Measurements from ENCODE around the gene LMAN2. TPM values are rescaled to one million over a fixed set of nuclear protein-coding genes. Genes with fewer than 3 reads are reported as not detected.
A peak's percentile ranks its signal among the peaks of the same experiment; 100 is the strongest.

LMAN2 gene
- total RNA-seq, 1 experiment from 2014 or later, result 128 TPM

DNA sequence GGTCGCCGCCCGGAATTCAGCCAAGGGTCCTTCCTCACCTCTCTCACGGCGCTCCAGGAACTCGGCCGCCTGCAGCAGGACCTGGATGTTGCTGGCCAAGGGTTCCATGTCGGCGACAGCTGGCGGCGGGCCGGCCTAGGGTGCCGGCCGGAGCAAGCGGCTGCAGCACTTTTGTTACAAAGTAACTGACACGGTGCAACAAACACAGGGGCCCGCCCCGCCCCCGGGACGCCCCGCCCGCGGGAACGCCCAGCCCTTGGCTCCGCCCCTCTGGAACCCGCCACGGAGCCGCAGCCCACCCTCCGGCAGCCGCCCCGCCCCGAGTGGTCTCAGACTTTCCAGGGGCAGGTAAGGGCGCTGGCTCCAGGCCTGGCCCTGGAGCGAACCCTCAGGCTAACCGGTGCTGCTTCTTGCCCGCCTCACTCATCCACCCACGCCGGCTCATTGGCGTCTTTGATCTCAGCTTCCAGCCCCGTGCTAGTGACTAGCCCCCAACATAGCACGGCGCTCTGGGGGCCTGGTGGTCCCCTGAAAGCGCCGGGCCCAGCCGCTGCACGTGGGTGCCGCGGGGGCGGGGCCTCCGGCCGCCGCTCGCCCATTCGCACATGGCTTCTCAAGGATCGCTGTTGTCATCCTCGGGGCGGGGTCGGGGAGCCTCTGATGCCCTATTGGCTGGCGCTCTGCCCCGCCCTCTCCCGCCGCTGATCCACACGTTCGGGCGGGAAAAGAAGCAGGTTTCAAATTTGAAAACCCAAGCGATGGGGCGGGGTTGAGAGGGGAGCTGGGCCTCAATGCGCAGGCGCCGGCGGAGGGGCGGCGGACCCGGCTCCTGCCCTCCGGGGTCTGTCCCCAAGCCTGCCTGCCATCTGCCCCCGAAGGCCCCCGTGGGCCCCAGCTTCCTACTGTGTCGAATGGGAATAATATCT is 39.5 kb downstream of the LMAN2 start, which contains the start of gene MXD3 (continued):
- TF ChIP-seq ZBTB33 (IDR thresholded peaks at IDR 0.05; ENCODE audit: extremely low read depth, insufficient replicate concordance, low read length), result no peak

DNA sequence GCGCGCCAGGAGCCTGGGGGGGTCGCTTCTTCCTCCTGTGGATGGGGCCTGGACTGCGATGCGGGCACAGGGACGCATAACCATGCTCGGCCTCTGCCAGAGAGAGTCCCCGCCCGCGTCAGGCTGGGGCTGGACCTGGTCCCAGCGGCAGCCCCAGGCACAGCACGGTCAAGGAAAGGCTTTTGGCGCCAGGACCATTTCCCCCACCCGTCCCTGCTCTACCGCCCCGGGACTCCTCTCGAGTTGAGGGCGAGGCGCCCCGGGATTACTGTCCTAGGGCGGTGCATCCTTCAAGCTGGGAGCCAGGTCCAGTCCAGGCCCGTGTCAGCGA is 40.1 kb downstream of the LMAN2 start:
- Histone ChIP-seq H3K27me3 (ENCODE audit: insufficient read depth, low read length) (no peaks in the 10 kb centered on the region), H3K27ac (ENCODE audit: low read depth, low read length) (peak overlapping the region; percentile 82), H3K9me2 (ENCODE audit: insufficient read depth) (no peaks in the 10 kb centered on the region), H3K36me3 (ENCODE audit: control insufficient read depth in 1 of 2, insufficient read depth in 2 of 2, low read length in 2 of 2) (0 out of 4 replicates have a peak, but pooled peaks cover 0 to 5% of the 10 kb centered on the region in 2 experiments), H3K79me2 (ENCODE audit: insufficient read depth, low read length) (no peaks in the 10 kb centered on the region; the same call in 1 of the 2 replicates), H3K9ac (ENCODE audit: low read length) (peak overlapping the region; percentile 87), H3K4me1 (ENCODE audit: control insufficient read depth in 1 of 2, insufficient read depth in 2 of 2, low read length in 2 of 2) (peaks cover 18 to 45% of the 10 kb centered on the region in 2 experiments), H3K9me3 (ENCODE audit: control insufficient read depth in 1 of 2, insufficient read depth in 1 of 2, low read depth in 1 of 2, low read length in 2 of 2) (no peaks in the 10 kb centered on the region), H2AFZ (ENCODE audit: low read depth, low read length, poor library complexity, severe bottlenecking) (no peak overlapping the region), H3K4me2 (ENCODE audit: low read length) (peak overlapping the region; percentile 79), H4K20me1 (ENCODE audit: insufficient read depth) (no peaks in the 10 kb centered on the region), H3K4me3 (replicated peaks in 1 of 2; ENCODE audit: low read depth in 1 of 2, low read length in 2 of 2) (peak overlapping the region; percentile 82 to 87)
- RAD21 ChIA-PET (ENCODE audit: low non-redundant PET in 1 of 2, low total read pairs in 2 of 2, uncharacterized antibody in 2 of 2, unreplicated experiment in 2 of 2), result no interaction called here
- TF ChIP-seq, protein P1, sequence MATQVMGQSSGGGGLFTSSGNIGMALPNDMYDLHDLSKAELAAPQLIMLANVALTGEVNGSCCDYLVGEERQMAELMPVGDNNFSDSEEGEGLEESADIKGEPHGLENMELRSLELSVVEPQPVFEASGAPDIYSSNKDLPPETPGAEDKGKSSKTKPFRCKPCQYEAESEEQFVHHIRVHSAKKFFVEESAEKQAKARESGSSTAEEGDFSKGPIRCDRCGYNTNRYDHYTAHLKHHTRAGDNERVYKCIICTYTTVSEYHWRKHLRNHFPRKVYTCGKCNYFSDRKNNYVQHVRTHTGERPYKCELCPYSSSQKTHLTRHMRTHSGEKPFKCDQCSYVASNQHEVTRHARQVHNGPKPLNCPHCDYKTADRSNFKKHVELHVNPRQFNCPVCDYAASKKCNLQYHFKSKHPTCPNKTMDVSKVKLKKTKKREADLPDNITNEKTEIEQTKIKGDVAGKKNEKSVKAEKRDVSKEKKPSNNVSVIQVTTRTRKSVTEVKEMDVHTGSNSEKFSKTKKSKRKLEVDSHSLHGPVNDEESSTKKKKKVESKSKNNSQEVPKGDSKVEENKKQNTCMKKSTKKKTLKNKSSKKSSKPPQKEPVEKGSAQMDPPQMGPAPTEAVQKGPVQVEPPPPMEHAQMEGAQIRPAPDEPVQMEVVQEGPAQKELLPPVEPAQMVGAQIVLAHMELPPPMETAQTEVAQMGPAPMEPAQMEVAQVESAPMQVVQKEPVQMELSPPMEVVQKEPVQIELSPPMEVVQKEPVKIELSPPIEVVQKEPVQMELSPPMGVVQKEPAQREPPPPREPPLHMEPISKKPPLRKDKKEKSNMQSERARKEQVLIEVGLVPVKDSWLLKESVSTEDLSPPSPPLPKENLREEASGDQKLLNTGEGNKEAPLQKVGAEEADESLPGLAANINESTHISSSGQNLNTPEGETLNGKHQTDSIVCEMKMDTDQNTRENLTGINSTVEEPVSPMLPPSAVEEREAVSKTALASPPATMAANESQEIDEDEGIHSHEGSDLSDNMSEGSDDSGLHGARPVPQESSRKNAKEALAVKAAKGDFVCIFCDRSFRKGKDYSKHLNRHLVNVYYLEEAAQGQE (IDR thresholded peaks at IDR 0.05; ENCODE audit: low read depth), result no peak
- TF ChIP-seq TCF7L2 (IDR thresholded peaks at IDR 0.05; ENCODE audit: borderline replicate concordance, extremely low read depth, insufficient read depth, insufficient read length), result no peak
- no peak for TF ChIP-seq SRF (IDR thresholded peaks at IDR 0.05; ENCODE audit: low read depth)
- no peak for TF ChIP-seq ZFX (IDR thresholded peaks at IDR 0.05)
- no peak for TF ChIP-seq RAD21 (IDR thresholded peaks at IDR 0.05; ENCODE audit: low read depth)
- no peak for TF ChIP-seq ZNF274 (IDR thresholded peaks at IDR 0.05; ENCODE audit: low read depth, low read length)
- no peak for TF ChIP-seq YY1 (IDR thresholded peaks at IDR 0.05; ENCODE audit: extremely low read depth, insufficient replicate concordance, low read depth, low read length)
- no peak for TF ChIP-seq ZBTB33 (IDR thresholded peaks at IDR 0.05; ENCODE audit: extremely low read depth, insufficient replicate concordance, low read length)
- no peak for TF ChIP-seq ATF3 (IDR thresholded peaks at IDR 0.05)
- TF ChIP-seq CEBPB (IDR thresholded peaks at IDR 0.05; ENCODE audit: low read depth), result no peak
- TF ChIP-seq MAX (IDR thresholded peaks at IDR 0.05), result no peak
- TF ChIP-seq ELF1 (IDR thresholded peaks at IDR 0.05; ENCODE audit: borderline replicate concordance, low read depth), result no peak
- no peak for TF ChIP-seq EZH2phosphoT487 (IDR thresholded peaks at IDR 0.05; ENCODE audit: borderline replicate concordance)
- BruUV-seq (replicated peaks), result no TSS peak
- intact Hi-C loops (cut with micrococcal nuclease), result loop anchor here (5.0 kb wide), 1 partner anchor 186 kb away; the partner anchor contains the start of gene PDLIM7
- ATAC-seq (peak; percentile 12), DNase-seq (ENCODE audit: low read depth, low spot score) (no peak)
- POLR2A ChIA-PET, result interaction anchor here (1.2 kb wide), 1 partner anchor 59 kb away, joined by 4 read pairs; no protein-coding TSS in a partner anchor
- CTCF ChIA-PET, result interaction anchor here (1.5 kb wide), 1 partner anchor 92 kb away, joined by 4 read pairs; no protein-coding TSS in a partner anchor
